K562 (cell line): ENCODE data around the gene COL26A1. TPM values are rescaled to one million over a fixed set of nuclear protein-coding genes. Genes with fewer than 3 reads are reported as not detected.
A peak's percentile ranks its signal among the peaks of the same experiment; 100 is the strongest.

Source experiments
- ARHGAP35 ChIP-seq: fragments of 450-650 bp; IDR thresholded peaks from 2 replicates; pipeline ENCODE4 v1.6.1; 2018; ENCODE audit not compliant: partially characterized antibody
- BCOR ChIP-seq: fragments of 450-650 bp; IDR thresholded peaks from 2 replicates; pipeline ENCODE4 v1.6.1; 2016
- CBX1 ChIP-seq: sonication (generic); IDR thresholded peaks from 2 replicates; pipeline ENCODE4 v1.6.1; 2016; ENCODE audit warnings: antibody characterized with exemption, low read depth, mild to moderate bottlenecking
- DIDO1 ChIP-seq: fragments of 450-650 bp; IDR thresholded peaks from 2 replicates; pipeline ENCODE4 v1.6.1; 2016; ENCODE audit warnings: low read depth, missing biosample characterization, missing genetic modification characterization
- E4F1 ChIP-seq: fragments of 250-450 bp; sonication (Bioruptor Pico); IDR thresholded peaks from 2 replicates; pipeline ENCODE4 v1.5.0; 2021; ENCODE audit warnings: mild to moderate bottlenecking, borderline replicate concordance
- ERF ChIP-seq: fragments of 450-650 bp; formaldehyde crosslinking; IDR thresholded peaks from 2 replicates; pipeline ENCODE4 v1.4.0; 2020; ENCODE audit warnings: mild to moderate bottlenecking, mixed read lengths
- HCFC1 ChIP-seq: IDR thresholded peaks from 2 replicates; pipeline ENCODE4 v1.6.1; 2012; ENCODE audit warnings: low read depth, low read length, improper control_type of control experiment
- HMGN3 ChIP-seq: IDR thresholded peaks from 2 replicates; pipeline ENCODE4 v1.6.1; 2011; ENCODE audit warnings: borderline replicate concordance, low read depth, mild to moderate bottlenecking, mixed read lengths, low read length; ENCODE audit not compliant: insufficient read length; ENCODE audit errors: extremely low read depth
- KDM1A ChIP-seq, 2 experiments: fragments of 450-650 bp; IDR thresholded peaks; 2 replicates each; pipeline ENCODE4 v1.6.1; 2016; ENCODE audit warnings: mild to moderate bottlenecking in 2 of 2
- MEIS2 ChIP-seq: fragments of 450-650 bp; IDR thresholded peaks from 2 replicates; pipeline ENCODE4 v1.6.1; 2014; ENCODE audit warnings: mild to moderate bottlenecking; ENCODE audit not compliant: partially characterized antibody
- NR1H2 ChIP-seq: sonication (generic); formaldehyde crosslinking; IDR thresholded peaks from 2 replicates; pipeline ENCODE4 v1.4.0; 2020; ENCODE audit warnings: mild to moderate bottlenecking, missing genetic modification reagents
- NR2C2 ChIP-seq, 2 experiments: fragments of 200-800 bp in 1 of 2; sonication (Bioruptor generic) in 1 of 2; sonication (generic) in 1 of 2; formaldehyde crosslinking in 1 of 2; IDR thresholded peaks; 2 replicates each; pipeline versions ENCODE4 v1.6.1 to v1.8.0; 2016 to 2022; ENCODE audit warnings: mild to moderate bottlenecking in 1 of 2, missing compliant biosample characterization in 1 of 2, missing genetic modification characterization in 1 of 2, missing genetic modification reagents in 1 of 2
- SP2 ChIP-seq: IDR thresholded peaks from 2 replicates; pipeline ENCODE4 v1.6.1; 2011; ENCODE audit warnings: mild to moderate bottlenecking, low read depth, low read length, moderate library complexity; ENCODE audit not compliant: poor library complexity, severe bottlenecking; ENCODE audit errors: extremely low read depth
- STAG1 ChIP-seq: sonication (generic); formaldehyde crosslinking; IDR thresholded peaks from 2 replicates; pipeline ENCODE4 v1.5.0; 2020; ENCODE audit warnings: missing genetic modification reagents, borderline replicate concordance
- UBTF ChIP-seq, 2 experiments: IDR thresholded peaks; 2 replicates each; pipeline ENCODE4 v1.6.1; 2012; ENCODE audit warnings: improper control_type of control experiment in 2 of 2, low read depth in 2 of 2, low read length in 2 of 2, borderline replicate concordance in 1 of 2
- VEZF1 ChIP-seq: fragments of 200-800 bp; sonication (Bioruptor generic); IDR thresholded peaks from 2 replicates; pipeline ENCODE4 v1.6.1; 2017; ENCODE audit warnings: missing genetic modification characterization, missing compliant biosample characterization
- XRCC3 ChIP-seq: fragments of 450-650 bp; IDR thresholded peaks from 2 replicates; pipeline ENCODE4 v1.6.1; 2017; ENCODE audit warnings: mild to moderate bottlenecking, moderate library complexity
- YY1 ChIP-seq, 3 experiments: IDR thresholded peaks; 2 replicates each; pipeline ENCODE4 v1.6.1; 2011; ENCODE audit warnings: low read length in 2 of 3, mild to moderate bottlenecking in 2 of 3, moderate library complexity in 2 of 3, borderline replicate concordance in 1 of 3, control low read depth in 1 of 3, low read depth in 1 of 3; ENCODE audit not compliant: insufficient read depth in 3 of 3, insufficient replicate concordance in 2 of 3, control insufficient read depth in 1 of 3, insufficient read length in 1 of 3; ENCODE audit errors: extremely low read depth in 1 of 3
- ZNF133 ChIP-seq: fragments of 250-450 bp; sonication (Bioruptor Pico); IDR thresholded peaks from 2 replicates; pipeline ENCODE4 v1.4.0; 2020; ENCODE audit warnings: mild to moderate bottlenecking
- polyA plus RNA-seq, 8 experiments: library from polyadenylated mRNA; depleted of rRNA in 4 of 8; stranded (reverse) in 5 of 8; unstranded in 3 of 8; fragments of >200 nt; fragmentation: Nextera tagmentation in 2 of 8; fragmentation: Illumina TruSeq in 1 of 8; extraction: Ambion mirVana in 2 of 8; extraction: Trizol in 1 of 8; gene quantifications; 2 replicates each; pipeline versions ENCODE4 v1.2.1 to v1.2.3, GENCODE V29; 2011 to 2014; ENCODE audit warnings: inconsistent platforms in 1 of 8, missing spikeins in 1 of 8
- total RNA-seq, 7 experiments: library from RNA; depleted of rRNA in 6 of 7; stranded (reverse); fragments of >200 nt in 6 of 7; fragmentation: Illumina TruSeq in 2 of 7; extraction: Trizol in 2 of 7; gene quantifications; 2 replicates each; pipeline versions ENCODE4 v1.2.1 to v1.2.3, GENCODE V29; 2011 to 2021; ENCODE audit warnings: low replicate concordance in 1 of 7

The COL26A1 gene
- total and polyA plus RNA-seq, 9 of the 15 experiments (the other 6 are each of a cell fraction or from before 2014, with no cell fraction given): 0.04 to 0.39 (median 0.07) TPM; not detected in 5

GRCh38 chr7:101550641-101551541 is 188.2 kb downstream of the COL26A1 start (continued):
- TF ChIP-seq HMGN3 (no peak), NR1H2 (CRISPR knock-in tag) (no peak), ZNF133 (CRISPR knock-in tag) (no peak), HCFC1 (no peak), E4F1 (CRISPR knock-in tag) (no peak), YY1 (IDR thresholded peaks at IDR 0.05; ENCODE audit: borderline replicate concordance in 1 of 3, control insufficient read depth in 1 of 3, extremely low read depth in 1 of 3, insufficient read depth in 3 of 3, insufficient read length in 1 of 3, insufficient replicate concordance in 2 of 3, low read depth in 1 of 3, low read length in 2 of 3) (no peak), XRCC3 (no peak), BCOR (peak; percentile 81; the same call in 1 of the 2 replicates), MEIS2 (no peak), KDM1A (IDR thresholded peaks at IDR 0.05) (peak; percentile 30 to 71; a peak in 3 of 4 replicates), UBTF (IDR thresholded peaks at IDR 0.05; ENCODE audit: borderline replicate concordance in 1 of 2, low read depth in 2 of 2, low read length in 2 of 2) (peak in 1 of 2 experiments; percentile 56; a peak in 1 of 4 replicates), ARHGAP35 (no peak), NR2C2 (CRISPR knock-in tag; IDR thresholded peaks at IDR 0.05) (no peak), NR2C2 (tag; IDR thresholded peaks at IDR 0.05) (peak; percentile 63), STAG1 (no peak), DIDO1 (tag) (no peak), VEZF1 (peak; percentile 17; the same call in 1 of the 2 replicates), CBX1 (0 out of 2 replicates have a peak, but pooled peaks have one; percentile 49), SP2 (no peak), ERF (CRISPR knock-in tag) (no peak)
